ENCODE results near the gene RAB27B. TPM values are rescaled to one million over a fixed set of nuclear protein-coding genes. Genes with fewer than 3 reads are reported as not detected.

RAB27B gene
- total and polyA plus RNA-seq, 2 experiments from 2014 or later = 4.5 to 13.1 TPM

- peaks cover 12% of the 10 kb centered on the region for H3K4me1 ChIP-seq (ENCODE audit: insufficient read depth)
- H3K27me3 ChIP-seq = no peaks in the 10 kb centered on the region
- H4K20me1 ChIP-seq (ENCODE audit: insufficient read depth, poor library complexity, severe bottlenecking) = no peaks in the 10 kb centered on the region
- no peaks in the 10 kb centered on the region for H3K9me2 ChIP-seq (replicated peaks; ENCODE audit: insufficient read depth)
- H2AFZ ChIP-seq = no peak overlapping the region
- H3K27ac ChIP-seq = no peak overlapping the region
- H3K4me2 ChIP-seq = no peak overlapping the region
- no peaks in the 10 kb centered on the region for H3K79me2 ChIP-seq
- no peaks in the 10 kb centered on the region for H3K9me3 ChIP-seq (ENCODE audit: low read depth)
- DNase-seq (ENCODE audit: low spot score) = no peak
- TF ChIP-seq EZH2phosphoT487 (IDR thresholded peaks at IDR 0.05; ENCODE audit: low read depth, severe bottlenecking, unreplicated experiment) (no peak), EZH2 (IDR thresholded peaks at IDR 0.05; ENCODE audit: borderline replicate concordance) (no peak)
- TF ChIP-seq, protein P1, sequence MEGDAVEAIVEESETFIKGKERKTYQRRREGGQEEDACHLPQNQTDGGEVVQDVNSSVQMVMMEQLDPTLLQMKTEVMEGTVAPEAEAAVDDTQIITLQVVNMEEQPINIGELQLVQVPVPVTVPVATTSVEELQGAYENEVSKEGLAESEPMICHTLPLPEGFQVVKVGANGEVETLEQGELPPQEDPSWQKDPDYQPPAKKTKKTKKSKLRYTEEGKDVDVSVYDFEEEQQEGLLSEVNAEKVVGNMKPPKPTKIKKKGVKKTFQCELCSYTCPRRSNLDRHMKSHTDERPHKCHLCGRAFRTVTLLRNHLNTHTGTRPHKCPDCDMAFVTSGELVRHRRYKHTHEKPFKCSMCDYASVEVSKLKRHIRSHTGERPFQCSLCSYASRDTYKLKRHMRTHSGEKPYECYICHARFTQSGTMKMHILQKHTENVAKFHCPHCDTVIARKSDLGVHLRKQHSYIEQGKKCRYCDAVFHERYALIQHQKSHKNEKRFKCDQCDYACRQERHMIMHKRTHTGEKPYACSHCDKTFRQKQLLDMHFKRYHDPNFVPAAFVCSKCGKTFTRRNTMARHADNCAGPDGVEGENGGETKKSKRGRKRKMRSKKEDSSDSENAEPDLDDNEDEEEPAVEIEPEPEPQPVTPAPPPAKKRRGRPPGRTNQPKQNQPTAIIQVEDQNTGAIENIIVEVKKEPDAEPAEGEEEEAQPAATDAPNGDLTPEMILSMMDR (IDR thresholded peaks at IDR 0.05; ENCODE audit: poor library complexity) = no peak
- WGBS (ENCODE audit: low lambda C conversion rate, missing lambda C conversion rate) = 90% methylated on average over 6 of the region's 6 CpGs
- no peak overlapping the region for H3K4me3 ChIP-seq
- no peaks in the 10 kb centered on the region for H3K36me3 ChIP-seq (replicated peaks; ENCODE audit: insufficient read depth, low read depth)
These were observed 55.7 kb downstream of the RAB27B start for GRCh38 chr18:54883816-54884604.

DNA sequence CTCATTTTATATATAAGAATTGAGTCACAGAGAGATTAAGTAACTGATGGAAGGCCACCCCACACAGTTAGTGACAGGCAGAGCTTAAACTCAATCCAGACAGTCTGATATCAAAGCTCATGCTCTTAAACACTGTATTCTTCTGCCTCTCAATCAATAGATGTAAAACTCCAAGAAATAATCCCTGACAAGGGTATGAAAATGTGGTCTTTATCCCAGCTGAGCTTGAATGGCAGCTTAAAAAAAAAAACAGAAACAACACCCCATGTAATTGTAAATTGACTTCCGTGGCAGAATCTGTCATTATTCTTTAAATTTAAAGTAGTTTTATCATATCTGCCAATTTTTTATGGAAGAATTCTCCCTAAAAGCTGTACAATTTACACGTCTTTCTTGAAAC, 60.1 kb downstream of the RAB27B start:
- no peak for DNase-seq (ENCODE audit: low spot score)
- no peak overlapping the region for H3K4me3 ChIP-seq
- no peak overlapping the region for H3K4me2 ChIP-seq
- no peaks in the 10 kb centered on the region for H3K36me3 ChIP-seq (replicated peaks; ENCODE audit: insufficient read depth, low read depth)
- H3K4me1 ChIP-seq (ENCODE audit: insufficient read depth) = no peaks in the 10 kb centered on the region
- H3K27me3 ChIP-seq = no peaks in the 10 kb centered on the region
- no peaks in the 10 kb centered on the region for H3K79me2 ChIP-seq
- no peaks in the 10 kb centered on the region for H3K9me2 ChIP-seq (replicated peaks; ENCODE audit: insufficient read depth)
- no peaks in the 10 kb centered on the region for H4K20me1 ChIP-seq (ENCODE audit: insufficient read depth, poor library complexity, severe bottlenecking)
- 82% methylated on average over 2 of the region's 2 CpGs for WGBS (ENCODE audit: low lambda C conversion rate, missing lambda C conversion rate)
- TF ChIP-seq EZH2phosphoT487 (IDR thresholded peaks at IDR 0.05; ENCODE audit: low read depth, severe bottlenecking, unreplicated experiment) (no peak), EZH2 (IDR thresholded peaks at IDR 0.05; ENCODE audit: borderline replicate concordance) (no peak)
- TF ChIP-seq, protein P1 (IDR thresholded peaks at IDR 0.05; ENCODE audit: poor library complexity) = no peak
- no peaks in the 10 kb centered on the region for H3K9me3 ChIP-seq (ENCODE audit: low read depth)
- H2AFZ ChIP-seq = no peak overlapping the region
- no peak overlapping the region for H3K27ac ChIP-seq

DNA sequence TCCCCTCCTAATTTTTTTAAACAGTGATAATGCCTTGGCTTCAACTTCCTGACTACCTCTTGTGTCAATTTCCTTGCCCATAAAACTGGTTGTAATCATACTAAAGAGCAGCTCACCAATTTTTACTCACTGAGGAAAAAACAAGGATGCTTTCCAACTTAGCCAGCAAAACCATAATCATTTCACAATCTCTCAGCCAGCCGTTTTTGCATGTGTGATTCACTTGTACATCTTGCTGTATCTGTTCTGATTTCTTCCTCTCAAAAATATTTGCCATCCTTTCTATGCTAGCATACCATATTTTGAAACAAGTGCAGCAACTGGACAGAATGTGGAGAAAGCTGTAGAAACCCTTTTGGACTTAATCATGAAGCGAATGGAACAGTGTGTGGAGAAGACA, 60.7 kb downstream of the RAB27B start:
- H3K9me3 ChIP-seq (ENCODE audit: low read depth) = no peaks in the 10 kb centered on the region
- no peak overlapping the region for H2AFZ ChIP-seq
- H3K4me3 ChIP-seq = no peak overlapping the region
- no peaks in the 10 kb centered on the region for H3K79me2 ChIP-seq
- DNase-seq (ENCODE audit: low spot score) = no peak
- no peaks in the 10 kb centered on the region for H3K9me2 ChIP-seq (replicated peaks; ENCODE audit: insufficient read depth)
- no peak overlapping the region for H3K27ac ChIP-seq
- no peaks in the 10 kb centered on the region for H3K4me1 ChIP-seq (ENCODE audit: insufficient read depth)
- no peaks in the 10 kb centered on the region for H4K20me1 ChIP-seq (ENCODE audit: insufficient read depth, poor library complexity, severe bottlenecking)
- H3K4me2 ChIP-seq = no peak overlapping the region
- 88% methylated on average over 2 of the region's 2 CpGs for WGBS (ENCODE audit: low lambda C conversion rate, missing lambda C conversion rate)
- no peaks in the 10 kb centered on the region for H3K36me3 ChIP-seq (replicated peaks; ENCODE audit: insufficient read depth, low read depth)
- no peak for TF ChIP-seq EZH2phosphoT487 (IDR thresholded peaks at IDR 0.05; ENCODE audit: low read depth, severe bottlenecking, unreplicated experiment)
- no peak for TF ChIP-seq EZH2 (IDR thresholded peaks at IDR 0.05; ENCODE audit: borderline replicate concordance)
- TF ChIP-seq, protein P1 (IDR thresholded peaks at IDR 0.05; ENCODE audit: poor library complexity) = no peak
- H3K27me3 ChIP-seq = no peaks in the 10 kb centered on the region
